ENCODE measurements around the gene OSBP. TPM values are rescaled to one million over a fixed set of nuclear protein-coding genes. Genes with fewer than 3 reads are reported as not detected.

Gene OSBP
- total and polyA plus RNA-seq, 2 experiments from 2014 or later: 11.0 to 39.3 TPM

- peaks cover 2% of the 10 kb centered on the region for H3K27me3 Mint-ChIP-seq (ENCODE audit: insufficient read depth, low read depth, poor library complexity)
- no peaks in the 10 kb centered on the region for H3K27me3 ChIP-seq (ENCODE audit: insufficient read depth)
These were observed 14.4 kb upstream of the OSBP start for GRCh38 chr11:59629996-59630395.

More at GRCh38 chr11:59629996-59630395, 14.4 kb upstream of the OSBP start:
- no peak overlapping the region for H3K4me3 Mint-ChIP-seq
- ATAC-seq (no peak), DNase-seq (ENCODE audit: low spot score) (no peak)
- peaks cover 15% of the 10 kb centered on the region; the same call in 2 of the 3 replicates for H3K4me1 Mint-ChIP-seq
- Histone ChIP-seq H3F3A (replicated peaks; ENCODE audit: low read depth) (no peaks in the 10 kb centered on the region), H4K20me1 (replicated peaks; ENCODE audit: insufficient read depth) (no peaks in the 10 kb centered on the region), H3K4me3 (no peak overlapping the region), H3K9me2 (ENCODE audit: insufficient read depth) (no peaks in the 10 kb centered on the region), H3K27ac (ENCODE audit: low read depth) (no peak overlapping the region), H3K36me3 (ENCODE audit: insufficient read depth) (no peaks in the 10 kb centered on the region), H2AFZ (no peak overlapping the region), H3K79me2 (replicated peaks; ENCODE audit: insufficient read depth) (no peaks in the 10 kb centered on the region), H3K4me1 (ENCODE audit: insufficient read depth) (no peaks in the 10 kb centered on the region), H3K4me2 (no peak overlapping the region)
- no peak overlapping the region for H3K27ac Mint-ChIP-seq
- TF ChIP-seq JUNB (IDR thresholded peaks at IDR 0.05; ENCODE audit: unreplicated experiment) (no peak), ZNF331 (CRISPR knock-in tag; IDR thresholded peaks at IDR 0.05; ENCODE audit: low read depth) (no peak), ZNF462 (CRISPR knock-in tag; IDR thresholded peaks at IDR 0.05) (no peak), POLR2AphosphoS5 (IDR thresholded peaks at IDR 0.05; ENCODE audit: low read depth) (no peak), ETS1 (IDR thresholded peaks at IDR 0.05) (no peak), NANOG (IDR thresholded peaks at IDR 0.05; ENCODE audit: borderline replicate concordance) (no peak), CREB1 (CRISPR knock-in tag; IDR thresholded peaks at IDR 0.05; ENCODE audit: low read depth) (no peak), EZH2phosphoT487 (IDR thresholded peaks at IDR 0.05; ENCODE audit: unreplicated experiment) (no peak), STAT1 (IDR thresholded peaks at IDR 0.05; ENCODE audit: unreplicated experiment) (no peak), CTCF (conservative IDR thresholded peaks at IDR 0.05; ENCODE audit: low read depth in 2 of 2) (no peak), ZNF114 (CRISPR knock-in tag; IDR thresholded peaks at IDR 0.05) (no peak), EZH2 (IDR thresholded peaks at IDR 0.05; ENCODE audit: low read depth, unreplicated experiment) (no peak)
- TF ChIP-seq, protein P1, sequence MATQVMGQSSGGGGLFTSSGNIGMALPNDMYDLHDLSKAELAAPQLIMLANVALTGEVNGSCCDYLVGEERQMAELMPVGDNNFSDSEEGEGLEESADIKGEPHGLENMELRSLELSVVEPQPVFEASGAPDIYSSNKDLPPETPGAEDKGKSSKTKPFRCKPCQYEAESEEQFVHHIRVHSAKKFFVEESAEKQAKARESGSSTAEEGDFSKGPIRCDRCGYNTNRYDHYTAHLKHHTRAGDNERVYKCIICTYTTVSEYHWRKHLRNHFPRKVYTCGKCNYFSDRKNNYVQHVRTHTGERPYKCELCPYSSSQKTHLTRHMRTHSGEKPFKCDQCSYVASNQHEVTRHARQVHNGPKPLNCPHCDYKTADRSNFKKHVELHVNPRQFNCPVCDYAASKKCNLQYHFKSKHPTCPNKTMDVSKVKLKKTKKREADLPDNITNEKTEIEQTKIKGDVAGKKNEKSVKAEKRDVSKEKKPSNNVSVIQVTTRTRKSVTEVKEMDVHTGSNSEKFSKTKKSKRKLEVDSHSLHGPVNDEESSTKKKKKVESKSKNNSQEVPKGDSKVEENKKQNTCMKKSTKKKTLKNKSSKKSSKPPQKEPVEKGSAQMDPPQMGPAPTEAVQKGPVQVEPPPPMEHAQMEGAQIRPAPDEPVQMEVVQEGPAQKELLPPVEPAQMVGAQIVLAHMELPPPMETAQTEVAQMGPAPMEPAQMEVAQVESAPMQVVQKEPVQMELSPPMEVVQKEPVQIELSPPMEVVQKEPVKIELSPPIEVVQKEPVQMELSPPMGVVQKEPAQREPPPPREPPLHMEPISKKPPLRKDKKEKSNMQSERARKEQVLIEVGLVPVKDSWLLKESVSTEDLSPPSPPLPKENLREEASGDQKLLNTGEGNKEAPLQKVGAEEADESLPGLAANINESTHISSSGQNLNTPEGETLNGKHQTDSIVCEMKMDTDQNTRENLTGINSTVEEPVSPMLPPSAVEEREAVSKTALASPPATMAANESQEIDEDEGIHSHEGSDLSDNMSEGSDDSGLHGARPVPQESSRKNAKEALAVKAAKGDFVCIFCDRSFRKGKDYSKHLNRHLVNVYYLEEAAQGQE (IDR thresholded peaks at IDR 0.05; ENCODE audit: unreplicated experiment): no peak
- H3K9me3 Mint-ChIP-seq: no peaks in the 10 kb centered on the region
- no peaks in the 10 kb centered on the region for H3K36me3 Mint-ChIP-seq (ENCODE audit: low read depth)
